IMR-90 (cell line): ENCODE data around the gene BLTP3B. TPM values are rescaled to one million over a fixed set of nuclear protein-coding genes. Genes with fewer than 3 reads are reported as not detected.

ENCODE experiments used
- ATAC-seq: fragments of 200-7000 bp; cut with Tn5 transposase; 2 replicates; pipeline ENCODE4 v1.9.1; 2020; ENCODE audit warnings: low read depth, mild to moderate bottlenecking, moderate library complexity
- BruUV-seq: library from RNA; stranded (reverse); fragments of 400-500 nt; replicated peaks from 2 replicates; lab custom pipeline; 2021; lab: Mats Ljungman, UMichigan
- CTCF ChIA-PET: fragments of 300-600 bp; formaldehyde crosslinking; extraction: SDS; loops from one replicate; lab custom pipeline; 2021; ENCODE audit warnings: antibody characterized with exemption; lab: Yijun Ruan, JAX
- POLR2A ChIA-PET: fragments of 300-600 bp; sonication (Branson Sonifier 250); formaldehyde crosslinking; loops from one replicate; lab custom pipeline; 2022; ENCODE audit warnings: antibody characterized with exemption; ENCODE audit not compliant: unreplicated experiment; lab: Charles Lee
- DNase-seq: peaks from one replicate; pipeline ENCODE4 v3.0.0; 2013
- H2AFZ ChIP-seq: replicated peaks from 2 replicates; pipeline ENCODE3; 2013; ENCODE audit warnings: low read length, mild to moderate bottlenecking; ENCODE audit not compliant: poor library complexity
- H2AK5ac ChIP-seq: 2 replicates; pipeline ENCODE4 v1.6.1; 2013; ENCODE audit warnings: low read depth, low read length, inconsistent platforms
- H2AK9ac ChIP-seq: replicated peaks from 2 replicates; pipeline ENCODE3; 2013; ENCODE audit warnings: mild to moderate bottlenecking, low read depth, low read length, moderate library complexity; ENCODE audit not compliant: poor library complexity
- H2BK120ac ChIP-seq: 2 replicates; pipeline ENCODE4 v1.6.1; 2013; ENCODE audit warnings: low read depth, low read length, inconsistent platforms
- H2BK15ac ChIP-seq: 3 replicates; pipeline ENCODE4 v1.6.1; 2013; ENCODE audit warnings: low read depth, low read length, inconsistent platforms
- H2BK20ac ChIP-seq: 2 replicates; pipeline ENCODE4 v1.6.1; 2013; ENCODE audit warnings: low read depth, mild to moderate bottlenecking, inconsistent platforms, low read length, moderate library complexity
- H2BK5ac ChIP-seq: 2 replicates; pipeline ENCODE4 v1.6.1; 2013; ENCODE audit warnings: mild to moderate bottlenecking, low read depth, low read length, inconsistent platforms; ENCODE audit not compliant: poor library complexity, severe bottlenecking
- H3K14ac ChIP-seq: replicated peaks from 2 replicates; pipeline ENCODE4 v1.6.1; 2013; ENCODE audit warnings: low read depth, low read length, inconsistent platforms
- H3K18ac ChIP-seq: 2 replicates; pipeline ENCODE4 v1.6.1; 2013; ENCODE audit warnings: low read depth, low read length, control low read depth
- H3K23ac ChIP-seq: 2 replicates; pipeline ENCODE4 v1.6.1; 2013; ENCODE audit warnings: low read depth, low read length, inconsistent platforms
- H3K27ac ChIP-seq: 2 replicates; pipeline ENCODE4 v1.5.1; 2013; ENCODE audit warnings: mild to moderate bottlenecking, control low read depth, low read length; ENCODE audit not compliant: insufficient read depth
- H3K27me3 ChIP-seq: 2 replicates; pipeline ENCODE4 v1.6.1; 2013; ENCODE audit warnings: low read length; ENCODE audit not compliant: control insufficient read depth, insufficient read depth
- H3K36me3 ChIP-seq: 2 replicates; pipeline ENCODE4 v1.6.1; 2013; ENCODE audit warnings: low read length, mixed read lengths; ENCODE audit not compliant: control insufficient read depth, insufficient read depth
- H3K4ac ChIP-seq: 2 replicates; pipeline ENCODE4 v1.6.1; 2013; ENCODE audit warnings: low read depth, low read length, inconsistent platforms
- H3K4me1 ChIP-seq: 2 replicates; pipeline ENCODE4 v1.6.1; 2013; ENCODE audit warnings: low read length, mixed read lengths; ENCODE audit not compliant: control insufficient read depth, insufficient read depth
- H3K4me2 ChIP-seq: 2 replicates; pipeline ENCODE4 v1.6.1; 2013; ENCODE audit warnings: low read depth, mild to moderate bottlenecking, control low read depth, low read length, moderate library complexity
- H3K4me3 ChIP-seq: 2 replicates; pipeline ENCODE4 v1.5.1; 2013; ENCODE audit warnings: low read depth, mild to moderate bottlenecking, control low read depth, low read length, moderate library complexity; ENCODE audit not compliant: insufficient read depth
- H3K56ac ChIP-seq: 2 replicates; pipeline ENCODE4 v1.6.1; 2013; ENCODE audit warnings: low read length, inconsistent platforms; ENCODE audit not compliant: insufficient read depth; ENCODE audit errors: extremely low read depth
- H3K79me1 ChIP-seq, 2 experiments: 2 replicates each; pipeline ENCODE4 v1.6.1; 2013; ENCODE audit warnings: low read length in 2 of 2, inconsistent platforms in 1 of 2, low read depth in 1 of 2
- H3K9ac ChIP-seq: 2 replicates; pipeline ENCODE4 v1.6.1; 2013; ENCODE audit warnings: low read depth, low read length, control low read depth
- H3K9me1 ChIP-seq: 2 replicates; pipeline ENCODE4 v1.6.1; 2013; ENCODE audit warnings: low read length, inconsistent platforms; ENCODE audit not compliant: insufficient read depth
- H3K9me3 ChIP-seq: 2 replicates; pipeline ENCODE4 v1.6.1; 2013; ENCODE audit warnings: low read length; ENCODE audit not compliant: control insufficient read depth, insufficient read depth
- H4K20me1 ChIP-seq: 2 replicates; pipeline ENCODE4 v1.6.1; 2013; ENCODE audit warnings: low read length, inconsistent platforms; ENCODE audit not compliant: insufficient read depth
- H4K5ac ChIP-seq: 2 replicates; pipeline ENCODE4 v1.6.1; 2013; ENCODE audit warnings: mild to moderate bottlenecking, low read depth, low read length, control low read depth
- H4K8ac ChIP-seq, 2 experiments: 2 replicates each; pipeline ENCODE4 v1.6.1; 2013; ENCODE audit warnings: low read depth in 2 of 2, low read length in 2 of 2, control low read depth in 1 of 2, inconsistent platforms in 1 of 2
- H4K91ac ChIP-seq: 2 replicates; pipeline ENCODE4 v1.6.1; 2013; ENCODE audit warnings: low read depth, low read length, inconsistent platforms; ENCODE audit not compliant: insufficient read depth
- BHLHE40 ChIP-seq: fragments of 150-350 bp; IDR thresholded peaks from 2 replicates; pipeline ENCODE4 v1.6.1; 2016; ENCODE audit warnings: mild to moderate bottlenecking, low read depth, low read length
- CTCF ChIP-seq: conservative IDR thresholded peaks from 2 replicates; pipeline ENCODE4 v1.5.1; 2012; ENCODE audit warnings: mild to moderate bottlenecking, low read depth, low read length, improper control_type of control experiment
- ELK1 ChIP-seq: fragments of 150-350 bp; IDR thresholded peaks from 2 replicates; pipeline ENCODE4 v1.6.1; 2016; ENCODE audit warnings: low read depth, mild to moderate bottlenecking, low read length, moderate library complexity, borderline replicate concordance
- FOS ChIP-seq: fragments of 150-350 bp; IDR thresholded peaks from 2 replicates; pipeline ENCODE4 v1.6.1; 2016; ENCODE audit warnings: low read depth, low read length
- MAFK ChIP-seq: IDR thresholded peaks from 2 replicates; pipeline ENCODE4 v1.6.1; 2012; ENCODE audit warnings: low read depth, low read length, improper control_type of control experiment
- MAZ ChIP-seq: IDR thresholded peaks from 2 replicates; pipeline ENCODE4 v1.6.1; 2012; ENCODE audit warnings: low read depth, mild to moderate bottlenecking, low read length, improper control_type of control experiment, moderate library complexity, borderline replicate concordance
- MXI1 ChIP-seq: IDR thresholded peaks from 2 replicates; pipeline ENCODE4 v1.6.1; 2012; ENCODE audit warnings: low read depth, mild to moderate bottlenecking, low read length, moderate library complexity, borderline replicate concordance
- NFE2L2 ChIP-seq: fragments of 150-350 bp; IDR thresholded peaks from 2 replicates; pipeline ENCODE4 v1.6.1; 2016; ENCODE audit warnings: low read depth, mild to moderate bottlenecking, low read length
- POLR2A ChIP-seq: IDR thresholded peaks from 2 replicates; pipeline ENCODE4 v1.6.1; 2012; ENCODE audit warnings: mild to moderate bottlenecking, low read depth, low read length
- RCOR1 ChIP-seq: IDR thresholded peaks from 2 replicates; pipeline ENCODE4 v1.6.1; 2012; ENCODE audit warnings: mild to moderate bottlenecking, low read length, improper control_type of control experiment; ENCODE audit not compliant: insufficient replicate concordance
- RFX5 ChIP-seq: IDR thresholded peaks from 2 replicates; pipeline ENCODE4 v1.8.0; 2012; ENCODE audit warnings: low read depth, mild to moderate bottlenecking, low read length, moderate library complexity
- SMC3 ChIP-seq: fragments of 150-350 bp; IDR thresholded peaks from 2 replicates; pipeline ENCODE4 v1.6.1; 2016; ENCODE audit warnings: low read depth, mild to moderate bottlenecking, antibody characterized with exemption, low read length, moderate library complexity
- USF2 ChIP-seq: fragments of 150-350 bp; IDR thresholded peaks from 2 replicates; pipeline ENCODE4 v1.6.1; 2017; ENCODE audit warnings: mild to moderate bottlenecking, antibody characterized with exemption, low read length, low read depth
- WGBS, 2 experiments: methylation state at CpG; one replicate each; pipeline versions ENCODE4 v1.1.5 to v1.1.7; 2013; ENCODE audit warnings: missing lambda C conversion rate in 2 of 2; ENCODE audit not compliant: insufficient read length in 1 of 2; ENCODE audit errors: extremely low coverage in 2 of 2; 5-methylcytosine and 5-hydroxymethylcytosine counted together
- dilution Hi-C: fragments of 300-500 bp; cut with HindIII; formaldehyde crosslinking; loops from one replicate; pipeline ENCODE4 v1.14.3; 2018; ENCODE audit warnings: low sequenced_read_pairs; ENCODE audit not compliant: unreplicated experiment
- in situ Hi-C: fragments of 300-500 bp; cut with MboI; formaldehyde crosslinking; loops from 3 replicates; pipeline ENCODE4 v1.14.3; 2019; ENCODE audit warnings: low sequenced_read_pairs, inconsistent platforms, mixed read lengths
- intact Hi-C: fragments of 100-400 bp; cut with micrococcal nuclease; formaldehyde crosslinking; loops from 2 replicates; pipeline ENCODE4 v1.10.0; 2022
- polyA plus RNA-seq, 3 experiments: library from polyadenylated mRNA; depleted of rRNA; stranded (reverse); fragments of >200 nt; gene quantifications; 2 replicates each; pipeline ENCODE4 v1.2.3, GENCODE V29; 2012; ENCODE audit warnings: low replicate concordance in 1 of 3
- total RNA-seq: library from RNA; depleted of rRNA; stranded (reverse); fragments of >200 nt; gene quantifications from 2 replicates; pipeline ENCODE4 v1.2.3, GENCODE V29; 2012

The BLTP3B gene
- total and polyA plus RNA-seq, 2 of the 4 experiments (the other 2 are of a cell fraction), result 8.9 to 38.7 TPM

- ATAC-seq (no peak), DNase-seq (no peak)
- ChIA-PET CTCF (no interaction called here), POLR2A (no interaction called here)
- in situ Hi-C loops (no loop called here), intact Hi-C loops (no loop called here), dilution Hi-C loops (no loop called here)
- Histone ChIP-seq H3K36me3 (no peaks in the 10 kb centered on the region), H2AK9ac (no peak overlapping the region), H2BK20ac (no peak overlapping the region), H2AK5ac (no peak overlapping the region), H3K4me3 (no peak overlapping the region), H2BK5ac (no peak overlapping the region), H3K4ac (no peak overlapping the region), H3K27ac (no peak overlapping the region), H2BK120ac (no peak overlapping the region), H3K56ac (no peak overlapping the region), H3K4me2 (no peak overlapping the region), H3K79me1 (no peaks in the 10 kb centered on the region), H4K5ac (no peak overlapping the region), H3K9me3 (no peaks in the 10 kb centered on the region), H4K8ac (no peak overlapping the region), H3K18ac (no peak overlapping the region), H2BK15ac (no peak overlapping the region), H3K9me1 (no peaks in the 10 kb centered on the region), H2AFZ (no peak overlapping the region), H3K9ac (no peak overlapping the region), H3K14ac (no peak overlapping the region), H3K23ac (no peak overlapping the region), H3K4me1 (no peaks in the 10 kb centered on the region), H4K20me1 (no peaks in the 10 kb centered on the region), H3K27me3 (peaks cover 4% of the 10 kb centered on the region; the same call in 1 of the 2 replicates), H4K91ac (no peak overlapping the region)
- no CpG with 5 or more reads among the region's 10 CpGs for WGBS, 2 experiments
- BruUV-seq, result no TSS peak
- no peak for TF ChIP-seq FOS
- TF ChIP-seq NFE2L2, result no peak
- TF ChIP-seq SMC3, result no peak
- no peak for TF ChIP-seq USF2
- TF ChIP-seq CTCF, result no peak
- TF ChIP-seq RCOR1, result no peak
- no peak for TF ChIP-seq POLR2A
- no peak for TF ChIP-seq ELK1
- no peak for TF ChIP-seq RFX5
- TF ChIP-seq MXI1, result no peak
- no peak for TF ChIP-seq MAZ
- no peak for TF ChIP-seq MAFK
- TF ChIP-seq BHLHE40, result no peak
Observed at GRCh38 chr12:100166232-100166631, 23.6 kb upstream of the BLTP3B start.
